SK-N-SH (cell line): ENCODE results near the gene MNT.

Experiments used
- CTCF ChIP-seq: fragments of 200-600 bp; sonication (generic); IDR thresholded peaks from 2 replicates; pipeline ENCODE4 v1.6.1; 2017; ENCODE audit warnings: antibody characterized with exemption, mild to moderate bottlenecking, moderate library complexity
- EP300 ChIP-seq, 2 experiments: IDR thresholded peaks; 2 replicates each; pipeline versions ENCODE4 v1.4.0 to v1.6.1; 2012; ENCODE audit warnings: borderline replicate concordance in 1 of 2, low read depth in 1 of 2, low read length in 1 of 2
- EZH2phosphoT487 ChIP-seq: fragments of 200-600 bp; sonication (generic); IDR thresholded peaks from 2 replicates; pipeline ENCODE4 v1.6.1; 2017; ENCODE audit warnings: low read depth, mixed run types, mild to moderate bottlenecking, antibody characterized with exemption, moderate library complexity, borderline replicate concordance
- MAX ChIP-seq: IDR thresholded peaks from 2 replicates; pipeline ENCODE4 v1.4.0; 2012; ENCODE audit warnings: low read depth
- RAD21 ChIP-seq: IDR thresholded peaks from 2 replicates; pipeline ENCODE4 v1.6.1; 2012; ENCODE audit warnings: mild to moderate bottlenecking, low read length
- RCOR1 ChIP-seq: fragments of 150-350 bp; IDR thresholded peaks from 2 replicates; pipeline ENCODE4 v1.6.1; 2017; ENCODE audit warnings: antibody characterized with exemption, low read length
- RFX5 ChIP-seq: IDR thresholded peaks from 2 replicates; pipeline ENCODE4 v1.6.1; 2012; ENCODE audit warnings: mild to moderate bottlenecking, improper control_type of control experiment, low read length

- TF ChIP-seq RFX5: no peak
- TF ChIP-seq EP300 (IDR thresholded peaks at IDR 0.05; ENCODE audit: borderline replicate concordance in 1 of 2, low read depth in 1 of 2, low read length in 1 of 2): no peak
- TF ChIP-seq EZH2phosphoT487: no peak
- no peak for TF ChIP-seq MAX
- no peak for TF ChIP-seq RAD21
- TF ChIP-seq RCOR1: no peak
- no peak for TF ChIP-seq CTCF
These were observed 17.7 kb upstream of the MNT start for GRCh38 chr17:2418572-2418971.
